Stimulated activated CD4-positive, alpha-beta T cell treated with anti-CD3 and anti-CD28 coated beads, Interleukin-12 subunit alpha, Interleukin-12 subunit beta, amount 100 ng/mL, for 48 hours (primary cell): ENCODE results near the gene NEDD4L.

Source experiments
- DNase-seq, 3 donors: peaks; one replicate each; pipeline ENCODE4 v3.0.0-alpha.2; 2020; ENCODE audit warnings: low read depth in 2 of 3, low spot score in 1 of 3

NEDD4L gene

GRCh38 chr18:58338141-58338540 is 294.1 kb downstream of the NEDD4L start:
- DNase-seq, result no peak

GRCh38 chr18:58338961-58339592 is 295.1 kb downstream of the NEDD4L start:
- DNase-seq, result no peak

GRCh38 chr18:58339890-58340289 is 295.9 kb downstream of the NEDD4L start:
- DNase-seq, result no peak

GRCh38 chr18:58341916-58342315 is 297.9 kb downstream of the NEDD4L start:
- no peak for DNase-seq

GRCh38 chr18:58344080-58344670 is 300.1 kb downstream of the NEDD4L start:
- DNase-seq, result no peak

GRCh38 chr18:58344861-58345463 is 300.9 kb downstream of the NEDD4L start:
- no peak for DNase-seq

GRCh38 chr18:58345875-58346274 is 301.8 kb downstream of the NEDD4L start:
- DNase-seq, result no peak

- no peak for DNase-seq
Measured at GRCh38 chr18:58347135-58347534, 303.1 kb downstream of the NEDD4L start.

GRCh38 chr18:58348517-58348916 is 304.5 kb downstream of the NEDD4L start:
- DNase-seq, result no peak

- no peak for DNase-seq
Measured at GRCh38 chr18:58348951-58349350, 304.9 kb downstream of the NEDD4L start.

GRCh38 chr18:58349650-58350049 is 305.6 kb downstream of the NEDD4L start:
- DNase-seq, result no peak

- no peak for DNase-seq
Measured at GRCh38 chr18:58350526-58350925, 306.5 kb downstream of the NEDD4L start.

- no peak for DNase-seq
Measured at GRCh38 chr18:58351776-58352175, 307.8 kb downstream of the NEDD4L start.

GRCh38 chr18:58353581-58353980 is 309.6 kb downstream of the NEDD4L start:
- DNase-seq, result no peak

- DNase-seq, result no peak
Measured at GRCh38 chr18:58354051-58354450, 310.0 kb downstream of the NEDD4L start.

- no peak for DNase-seq
Measured at GRCh38 chr18:58354791-58355190, 310.8 kb downstream of the NEDD4L start.

GRCh38 chr18:58355243-58355642 is 311.2 kb downstream of the NEDD4L start:
- no peak for DNase-seq

- DNase-seq, result no peak
Measured at GRCh38 chr18:58359218-58359617, 315.2 kb downstream of the NEDD4L start.

- DNase-seq, result no peak
Measured at GRCh38 chr18:58359620-58360019, 315.6 kb downstream of the NEDD4L start.

GRCh38 chr18:58360324-58360723 is 316.3 kb downstream of the NEDD4L start:
- DNase-seq, result no peak

- DNase-seq, result no peak
Measured at GRCh38 chr18:58361212-58361611, 317.2 kb downstream of the NEDD4L start.

GRCh38 chr18:58362027-58362575 is 318.1 kb downstream of the NEDD4L start:
- no peak for DNase-seq
